ENCODE data around the gene GRHL1.

GRHL1 gene

GRCh38 chr2:9995059-9995458 is 43.6 kb downstream of the GRHL1 start:
- H3K4me3 ChIP-seq (ENCODE audit: low read depth in 1 of 2, low read length in 2 of 2): no peak overlapping the region
- no peak overlapping the region for H3K4me2 ChIP-seq (ENCODE audit: insufficient read depth, low read length)
- H2AFZ ChIP-seq (ENCODE audit: low read depth, low read length): no peak overlapping the region
- H4K20me1 ChIP-seq (ENCODE audit: insufficient read depth, low read length): no peaks in the 10 kb centered on the region
- no peaks in the 10 kb centered on the region for H3K4me1 ChIP-seq (ENCODE audit: insufficient read depth, low read length)
- no peaks in the 10 kb centered on the region for H3K9me3 ChIP-seq (ENCODE audit: insufficient read depth, low read length, severe bottlenecking)
- H3K79me2 ChIP-seq (ENCODE audit: insufficient read depth, low read length): no peaks in the 10 kb centered on the region
- H3K36me3 ChIP-seq (ENCODE audit: insufficient read depth, low read length): peaks cover 33% of the 10 kb centered on the region; the same call in 1 of the 2 replicates
- H3K27ac ChIP-seq (ENCODE audit: low read length): no peak overlapping the region
- no peak for TF ChIP-seq CTCF (IDR thresholded peaks at IDR 0.05; ENCODE audit: borderline replicate concordance, extremely low read depth, low read length, poor library complexity, severe bottlenecking)
- H3K27me3 ChIP-seq (ENCODE audit: insufficient read depth, low read length, poor library complexity): no peaks in the 10 kb centered on the region
- no peak for DNase-seq
- no peak overlapping the region for H3K9ac ChIP-seq (ENCODE audit: low read depth, low read length)
- ATAC-seq (ENCODE audit: insufficient read depth, low read depth): no peak

- Histone ChIP-seq H3K27ac (ENCODE audit: low read length) (no peak overlapping the region), H3K9me3 (ENCODE audit: insufficient read depth, low read length, severe bottlenecking) (no peaks in the 10 kb centered on the region), H2AFZ (ENCODE audit: low read depth, low read length) (no peak overlapping the region), H3K36me3 (ENCODE audit: insufficient read depth, low read length) (peaks cover 30% of the 10 kb centered on the region; the same call in 1 of the 2 replicates), H4K20me1 (ENCODE audit: insufficient read depth, low read length) (no peaks in the 10 kb centered on the region), H3K9ac (ENCODE audit: low read depth, low read length) (no peak overlapping the region), H3K4me3 (ENCODE audit: low read depth in 1 of 2, low read length in 2 of 2) (no peak overlapping the region), H3K27me3 (ENCODE audit: insufficient read depth, low read length, poor library complexity) (no peaks in the 10 kb centered on the region), H3K4me2 (ENCODE audit: insufficient read depth, low read length) (no peak overlapping the region), H3K4me1 (ENCODE audit: insufficient read depth, low read length) (no peaks in the 10 kb centered on the region), H3K79me2 (ENCODE audit: insufficient read depth, low read length) (no peaks in the 10 kb centered on the region)
- TF ChIP-seq EZH2 (IDR thresholded peaks at IDR 0.05; ENCODE audit: borderline replicate concordance, low read depth, low read length, severe bottlenecking): no peak
- TF ChIP-seq CTCF (IDR thresholded peaks at IDR 0.05; ENCODE audit: borderline replicate concordance, extremely low read depth, low read length, poor library complexity, severe bottlenecking): no peak
- DNase-seq: no peak
- no peak for ATAC-seq (ENCODE audit: insufficient read depth, low read depth)
Observed at GRCh38 chr2:9996321-9996720, 44.8 kb downstream of the GRHL1 start.

GRCh38 chr2:9997936-9998335 is 46.4 kb downstream of the GRHL1 start:
- ATAC-seq (ENCODE audit: insufficient read depth, low read depth): no peak
- Histone ChIP-seq H2AFZ (ENCODE audit: low read depth, low read length) (no peak overlapping the region), H4K20me1 (ENCODE audit: insufficient read depth, low read length) (no peaks in the 10 kb centered on the region), H3K36me3 (ENCODE audit: insufficient read depth, low read length) (peaks cover 22% of the 10 kb centered on the region; the same call in 1 of the 2 replicates), H3K4me3 (ENCODE audit: low read depth in 1 of 2, low read length in 2 of 2) (no peak overlapping the region), H3K4me2 (ENCODE audit: insufficient read depth, low read length) (no peak overlapping the region), H3K27me3 (ENCODE audit: insufficient read depth, low read length, poor library complexity) (no peaks in the 10 kb centered on the region), H3K9ac (ENCODE audit: low read depth, low read length) (no peak overlapping the region), H3K4me1 (ENCODE audit: insufficient read depth, low read length) (no peaks in the 10 kb centered on the region), H3K27ac (ENCODE audit: low read length) (no peak overlapping the region), H3K79me2 (ENCODE audit: insufficient read depth, low read length) (no peaks in the 10 kb centered on the region), H3K9me3 (ENCODE audit: insufficient read depth, low read length, severe bottlenecking) (no peaks in the 10 kb centered on the region)
- TF ChIP-seq CTCF (IDR thresholded peaks at IDR 0.05; ENCODE audit: borderline replicate concordance, extremely low read depth, low read length, poor library complexity, severe bottlenecking) (no peak), EZH2 (IDR thresholded peaks at IDR 0.05; ENCODE audit: borderline replicate concordance, low read depth, low read length, severe bottlenecking) (no peak)
- no peak for DNase-seq

Measured in DND-41 (cell line).